ENCODE results near the gene PLA2G2C.

The PLA2G2C gene

GRCh38 chr1:20202166-20202565 is 15.8 kb upstream of the PLA2G2C start:
- no peak for DNase-seq

GRCh38 chr1:20200966-20201365 is 14.6 kb upstream of the PLA2G2C start:
- no peak for DNase-seq

GRCh38 chr1:20199840-20200239 is 13.5 kb upstream of the PLA2G2C start:
- DNase-seq: no peak

- no peak for DNase-seq
Measured at GRCh38 chr1:20199403-20199802, 13.1 kb upstream of the PLA2G2C start.

GRCh38 chr1:20198918-20199317 is 12.6 kb upstream of the PLA2G2C start:
- DNase-seq: no peak

- no peak for DNase-seq
Measured at GRCh38 chr1:20198296-20198695, 12.0 kb upstream of the PLA2G2C start.

GRCh38 chr1:20197329-20197791 is 11.0 kb upstream of the PLA2G2C start:
- DNase-seq: no peak

- no peak for DNase-seq
Measured at GRCh38 chr1:20195462-20195780, 9.1 kb upstream of the PLA2G2C start.

- DNase-seq: peak; percentile 12
Measured at GRCh38 chr1:20194757-20195461, 8.6 kb upstream of the PLA2G2C start.

GRCh38 chr1:20194224-20194623 is 7.9 kb upstream of the PLA2G2C start:
- DNase-seq: no peak

- no peak for DNase-seq
Measured at GRCh38 chr1:20192871-20193411, 6.6 kb upstream of the PLA2G2C start.

GRCh38 chr1:20192364-20192763 is 6.0 kb upstream of the PLA2G2C start:
- DNase-seq: no peak

- no peak for DNase-seq
Measured at GRCh38 chr1:20191266-20191825, 5.0 kb upstream of the PLA2G2C start.

GRCh38 chr1:20190256-20191160 is 4.2 kb upstream of the PLA2G2C start:
- DNase-seq: no peak

GRCh38 chr1:20189664-20190063 is 3.3 kb upstream of the PLA2G2C start:
- no peak for DNase-seq

- no peak for DNase-seq
Measured at GRCh38 chr1:20188455-20188817, 2.1 kb upstream of the PLA2G2C start.

GRCh38 chr1:20187813-20188454 is 1.6 kb upstream of the PLA2G2C start:
- no peak for DNase-seq

- DNase-seq: peak; percentile 16
Measured at GRCh38 chr1:20187103-20187812, 940 bp upstream of the PLA2G2C start.

GRCh38 chr1:20184997-20185833 is 1.1 kb downstream of the PLA2G2C start:
- DNase-seq: no peak

- no peak for DNase-seq
Measured at GRCh38 chr1:20184481-20184900, 1.8 kb downstream of the PLA2G2C start.

- no peak for DNase-seq
Measured at GRCh38 chr1:20183616-20184271, 2.6 kb downstream of the PLA2G2C start.

Measured in NCI-H1105 treated with DMSO at 0.1 percent for 48 hours (cell line).